ENCODE measurements around the gene ARHGAP31.

DNA sequence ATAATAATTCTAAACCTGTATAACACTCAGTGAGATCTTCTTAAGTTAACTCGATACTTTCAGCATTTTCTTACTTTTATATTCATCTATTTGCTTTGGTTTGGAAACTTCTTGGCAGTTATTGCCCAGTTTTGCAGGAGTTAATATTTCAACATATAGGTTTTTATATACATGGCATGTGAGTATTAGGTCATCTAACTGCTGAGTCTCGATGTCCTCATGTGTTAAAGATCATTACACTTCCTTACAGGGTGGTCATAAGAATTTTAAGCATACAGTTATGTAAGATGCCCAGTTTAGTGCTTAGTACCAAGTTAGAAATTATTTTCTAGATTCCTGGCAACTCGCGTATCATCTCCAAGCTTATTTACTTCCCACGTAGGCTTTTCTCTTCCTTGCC is 106.3 kb downstream of the ARHGAP31 start:
- TF ChIP-seq, protein P1, sequence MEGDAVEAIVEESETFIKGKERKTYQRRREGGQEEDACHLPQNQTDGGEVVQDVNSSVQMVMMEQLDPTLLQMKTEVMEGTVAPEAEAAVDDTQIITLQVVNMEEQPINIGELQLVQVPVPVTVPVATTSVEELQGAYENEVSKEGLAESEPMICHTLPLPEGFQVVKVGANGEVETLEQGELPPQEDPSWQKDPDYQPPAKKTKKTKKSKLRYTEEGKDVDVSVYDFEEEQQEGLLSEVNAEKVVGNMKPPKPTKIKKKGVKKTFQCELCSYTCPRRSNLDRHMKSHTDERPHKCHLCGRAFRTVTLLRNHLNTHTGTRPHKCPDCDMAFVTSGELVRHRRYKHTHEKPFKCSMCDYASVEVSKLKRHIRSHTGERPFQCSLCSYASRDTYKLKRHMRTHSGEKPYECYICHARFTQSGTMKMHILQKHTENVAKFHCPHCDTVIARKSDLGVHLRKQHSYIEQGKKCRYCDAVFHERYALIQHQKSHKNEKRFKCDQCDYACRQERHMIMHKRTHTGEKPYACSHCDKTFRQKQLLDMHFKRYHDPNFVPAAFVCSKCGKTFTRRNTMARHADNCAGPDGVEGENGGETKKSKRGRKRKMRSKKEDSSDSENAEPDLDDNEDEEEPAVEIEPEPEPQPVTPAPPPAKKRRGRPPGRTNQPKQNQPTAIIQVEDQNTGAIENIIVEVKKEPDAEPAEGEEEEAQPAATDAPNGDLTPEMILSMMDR (conservative IDR thresholded peaks at IDR 0.05 in 1 of 2, IDR thresholded peaks at IDR 0.05 in 1 of 2; ENCODE audit: low read depth in 1 of 2, low read length in 2 of 2), result no peak
- TF ChIP-seq EZH2 (IDR thresholded peaks at IDR 0.05; ENCODE audit: low read length, missing control alignments), result no peak
